Measurements from ENCODE around the gene OSBP. TPM values are rescaled to one million over a fixed set of nuclear protein-coding genes. Genes with fewer than 3 reads are reported as not detected.
"Not testable (repeated sequence)": the region's sequence is repeated elsewhere in the genome, so short reads cannot be mapped to it uniquely, and the experiment has no call there.

OSBP gene
- total and polyA plus RNA-seq, 7 experiments from 2014 or later, result 21.0 to 57.6 (median 48.6) TPM

- peaks cover 0 to 32% (median 28%) of the 10 kb centered on the region in 7 donors for H3K4me1 Mint-ChIP-seq
- intact Hi-C loops (cut with micrococcal nuclease); H3K36me3 Mint-ChIP-seq; DNase-seq; POLR2A ChIA-PET; H3K9me3 ChIP-seq (ENCODE audit: control insufficient read depth in 2 of 3, low read length in 3 of 3); H3K36me3 ChIP-seq (ENCODE audit: control insufficient read depth in 2 of 3, insufficient read depth in 3 of 3, low read length in 3 of 3); ATAC-seq; H3K27me3 ChIP-seq (ENCODE audit: control insufficient read depth in 2 of 2, insufficient read depth in 2 of 2, low read length in 2 of 2); H3K27ac ChIP-seq (ENCODE audit: low read depth, low read length); H3K4me3 ChIP-seq (ENCODE audit: low read length); H3K4me1 ChIP-seq (ENCODE audit: control insufficient read depth in 2 of 2, insufficient read depth in 2 of 2, low read length in 2 of 2); H3K27ac Mint-ChIP-seq: not testable (repeated sequence)
- peak overlapping the region in 1 of 10 donors; percentile 38 for H3K4me3 Mint-ChIP-seq
- peaks cover 0 to 12% (median 0%) of the 10 kb centered on the region in 11 donors for H3K9me3 Mint-ChIP-seq
- CTCF ChIA-PET, result interaction anchor here (1.0 kb wide), 1 partner anchor 10 kb away, joined by 4 read pairs; no protein-coding TSS in a partner anchor
- peaks cover 0 to 18% (median 0%) of the 10 kb centered on the region in 5 donors for H3K27me3 Mint-ChIP-seq
These were observed 67.8 kb downstream of the OSBP start for GRCh38 chr11:59547605-59548308.

GRCh38 chr11:59545179-59546020, 70.2 kb downstream of the OSBP start:
- H3K4me1 ChIP-seq (ENCODE audit: control insufficient read depth in 2 of 2, insufficient read depth in 2 of 2, low read length in 2 of 2), result peaks cover 0 to 4% of the 10 kb centered on the region in 2 donors

GRCh38 chr11:59544869-59545178, 70.8 kb downstream of the OSBP start:
- Histone ChIP-seq H3K27ac (ENCODE audit: low read depth, low read length) (no peak overlapping the region), H3K27me3 (ENCODE audit: control insufficient read depth in 2 of 2, insufficient read depth in 2 of 2, low read length in 2 of 2) (no peaks in the 10 kb centered on the region), H3K4me1 (ENCODE audit: control insufficient read depth in 2 of 2, insufficient read depth in 2 of 2, low read length in 2 of 2) (peaks cover 0 to 4% of the 10 kb centered on the region in 2 donors), H3K36me3 (ENCODE audit: control insufficient read depth in 2 of 3, insufficient read depth in 3 of 3, low read length in 3 of 3) (no peaks in the 10 kb centered on the region), H3K4me3 (ENCODE audit: low read length) (no peak overlapping the region), H3K9me3 (ENCODE audit: control insufficient read depth in 2 of 3, low read length in 3 of 3) (no peaks in the 10 kb centered on the region)
- DNase-seq (no peak), ATAC-seq (no peak)
- no peak overlapping the region for H3K27ac Mint-ChIP-seq
- ChIA-PET POLR2A (no interaction called here), CTCF (no interaction called here)
- intact Hi-C loops (cut with micrococcal nuclease), result no loop called here
- H3K4me3 Mint-ChIP-seq, result no peak overlapping the region
- no peaks in the 10 kb centered on the region for H3K9me3 Mint-ChIP-seq
- H3K36me3 Mint-ChIP-seq, result no peaks in the 10 kb centered on the region
- peaks cover 0 to 6% (median 0%) of the 10 kb centered on the region in 5 donors for H3K27me3 Mint-ChIP-seq
- H3K4me1 Mint-ChIP-seq, result peaks cover 0 to 12% (median 9%) of the 10 kb centered on the region in 7 donors

More at GRCh38 chr11:59545179-59546020, 70.2 kb downstream of the OSBP start:
- Histone ChIP-seq H3K36me3 (ENCODE audit: control insufficient read depth in 2 of 3, insufficient read depth in 3 of 3, low read length in 3 of 3) (no peaks in the 10 kb centered on the region), H3K9me3 (ENCODE audit: control insufficient read depth in 2 of 3, low read length in 3 of 3) (no peaks in the 10 kb centered on the region), H3K27ac (ENCODE audit: low read depth, low read length) (no peak overlapping the region), H3K27me3 (ENCODE audit: control insufficient read depth in 2 of 2, insufficient read depth in 2 of 2, low read length in 2 of 2) (no peaks in the 10 kb centered on the region), H3K4me3 (ENCODE audit: low read length) (no peak overlapping the region)
- CTCF ChIA-PET, result no interaction called here
- no peak overlapping the region for H3K4me3 Mint-ChIP-seq
- peaks cover 0 to 2% (median 0%) of the 10 kb centered on the region in 11 donors for H3K9me3 Mint-ChIP-seq
- no peak overlapping the region for H3K27ac Mint-ChIP-seq
- POLR2A ChIA-PET, result no interaction called here
- H3K36me3 Mint-ChIP-seq, result peaks cover 0 to under 1% (median 0%) of the 10 kb centered on the region in 5 donors
- H3K27me3 Mint-ChIP-seq, result peaks cover 0 to 6% (median 0%) of the 10 kb centered on the region in 5 donors
- no peak for ATAC-seq
- no peak for DNase-seq
- H3K4me1 Mint-ChIP-seq, result peaks cover 0 to 13% (median 12%) of the 10 kb centered on the region in 7 donors
- intact Hi-C loops (cut with micrococcal nuclease), result no loop called here

- CTCF ChIA-PET; ATAC-seq; DNase-seq; H3K4me1 Mint-ChIP-seq; H3K36me3 Mint-ChIP-seq; POLR2A ChIA-PET; H3K9me3 ChIP-seq (ENCODE audit: control insufficient read depth in 2 of 3, low read length in 3 of 3); H3K4me3 ChIP-seq (ENCODE audit: low read length); H3K4me1 ChIP-seq (ENCODE audit: control insufficient read depth in 2 of 2, insufficient read depth in 2 of 2, low read length in 2 of 2); H3K27me3 Mint-ChIP-seq; H3K27me3 ChIP-seq (ENCODE audit: control insufficient read depth in 2 of 2, insufficient read depth in 2 of 2, low read length in 2 of 2); H3K4me3 Mint-ChIP-seq; H3K9me3 Mint-ChIP-seq; H3K36me3 ChIP-seq (ENCODE audit: control insufficient read depth in 2 of 3, insufficient read depth in 3 of 3, low read length in 3 of 3); intact Hi-C loops (cut with micrococcal nuclease); H3K27ac ChIP-seq (ENCODE audit: low read depth, low read length): not testable (repeated sequence)
- H3K27ac Mint-ChIP-seq, result peak overlapping the region in 1 of 9 donors; percentile 46
These were observed 71.9 kb downstream of the OSBP start for GRCh38 chr11:59543713-59544112.

- intact Hi-C loops (cut with micrococcal nuclease), result no loop called here
- Histone ChIP-seq H3K4me1 (ENCODE audit: control insufficient read depth in 2 of 2, insufficient read depth in 2 of 2, low read length in 2 of 2) (no peaks in the 10 kb centered on the region), H3K36me3 (ENCODE audit: control insufficient read depth in 2 of 3, insufficient read depth in 3 of 3, low read length in 3 of 3) (no peaks in the 10 kb centered on the region), H3K27me3 (ENCODE audit: control insufficient read depth in 2 of 2, insufficient read depth in 2 of 2, low read length in 2 of 2) (no peaks in the 10 kb centered on the region), H3K4me3 (ENCODE audit: low read length) (no peak overlapping the region), H3K27ac (ENCODE audit: low read depth, low read length) (no peak overlapping the region), H3K9me3 (ENCODE audit: control insufficient read depth in 2 of 3, low read length in 3 of 3) (no peaks in the 10 kb centered on the region)
- Mint-ChIP-seq H3K27me3 (peaks cover 0 to 6% (median 0%) of the 10 kb centered on the region in 5 donors), H3K27ac (no peak overlapping the region), H3K4me3 (no peak overlapping the region), H3K36me3 (no peaks in the 10 kb centered on the region), H3K9me3 (no peaks in the 10 kb centered on the region), H3K4me1 (peaks cover 7 to 9% (median 8%) of the 10 kb centered on the region in 7 donors)
- POLR2A ChIA-PET, result no interaction called here
- CTCF ChIA-PET, result interaction anchor here (0.6 kb wide), 1 partner anchor 259 kb away, joined by 3 read pairs; no protein-coding TSS in a partner anchor
- ATAC-seq (no peak), DNase-seq (no peak)
These were observed 73.3 kb downstream of the OSBP start for GRCh38 chr11:59542142-59542810.

- Mint-ChIP-seq H3K36me3 (peaks cover 0 to 3% (median 0%) of the 10 kb centered on the region in 5 donors), H3K4me1 (peaks cover 9 to 14% (median 12%) of the 10 kb centered on the region in 7 donors), H3K4me3 (no peak overlapping the region), H3K27ac (no peak overlapping the region), H3K27me3 (peaks cover 0 to 9% (median 0%) of the 10 kb centered on the region in 5 donors), H3K9me3 (no peaks in the 10 kb centered on the region)
- no peak for ATAC-seq
- Histone ChIP-seq H3K9me3 (ENCODE audit: control insufficient read depth in 2 of 3, low read length in 3 of 3) (no peaks in the 10 kb centered on the region), H3K4me3 (ENCODE audit: low read length) (no peak overlapping the region), H3K27me3 (ENCODE audit: control insufficient read depth in 2 of 2, insufficient read depth in 2 of 2, low read length in 2 of 2) (no peaks in the 10 kb centered on the region), H3K27ac (ENCODE audit: low read depth, low read length) (no peak overlapping the region), H3K36me3 (ENCODE audit: control insufficient read depth in 2 of 3, insufficient read depth in 3 of 3, low read length in 3 of 3) (no peaks in the 10 kb centered on the region), H3K4me1 (ENCODE audit: control insufficient read depth in 2 of 2, insufficient read depth in 2 of 2, low read length in 2 of 2) (no peaks in the 10 kb centered on the region)
- intact Hi-C loops (cut with micrococcal nuclease), result loop anchor here in 1 of 2 donors (5.0 kb wide), 1 partner anchor 218 kb away; no protein-coding TSS in a partner anchor
- no peak for DNase-seq
- POLR2A ChIA-PET, result no interaction called here
- CTCF ChIA-PET, result no interaction called here
These were observed 80.9 kb downstream of the OSBP start for GRCh38 chr11:59534676-59535075.
